ES-I3 (cell line): ENCODE data around the gene CST6.

Source experiments
- H3K36me3 ChIP-seq: 2 replicates; pipeline ENCODE4 v1.6.1; 2013; ENCODE audit warnings: mild to moderate bottlenecking, low read length, control low read depth, moderate library complexity; ENCODE audit not compliant: insufficient read depth
- H3K4me1 ChIP-seq: 2 replicates; pipeline ENCODE4 v1.6.1; 2013; ENCODE audit warnings: mild to moderate bottlenecking, control low read depth, low read length; ENCODE audit not compliant: insufficient read depth
- H3K9ac ChIP-seq: 2 replicates; pipeline ENCODE4 v1.6.1; 2013; ENCODE audit warnings: low read depth, mild to moderate bottlenecking, low read length, moderate library complexity
- H3K9me3 ChIP-seq: 2 replicates; pipeline ENCODE4 v1.6.1; 2013; ENCODE audit warnings: mild to moderate bottlenecking, low read length, moderate library complexity; ENCODE audit not compliant: control insufficient read depth, insufficient read depth

CST6 gene

GRCh38 chr11:65978391-65979238 lies 33.2 kb upstream of the CST6 start:
- H3K9me3 ChIP-seq, result no peaks in the 10 kb centered on the region
- no peaks in the 10 kb centered on the region for H3K4me1 ChIP-seq
- no peak overlapping the region for H3K9ac ChIP-seq
- peaks cover 7% of the 10 kb centered on the region for H3K36me3 ChIP-seq

- no peaks in the 10 kb centered on the region for H3K9me3 ChIP-seq
- H3K9ac ChIP-seq, result no peak overlapping the region
- no peaks in the 10 kb centered on the region for H3K4me1 ChIP-seq
- peaks cover 7% of the 10 kb centered on the region for H3K36me3 ChIP-seq
Observed at GRCh38 chr11:65979261-65979759, 32.5 kb upstream of the CST6 start.

GRCh38 chr11:65981101-65981740 lies 30.6 kb upstream of the CST6 start:
- Histone ChIP-seq H3K9me3 (no peaks in the 10 kb centered on the region), H3K4me1 (no peaks in the 10 kb centered on the region), H3K9ac (no peak overlapping the region), H3K36me3 (peaks cover 7% of the 10 kb centered on the region)

- no peaks in the 10 kb centered on the region for H3K4me1 ChIP-seq
- peaks cover 5% of the 10 kb centered on the region for H3K36me3 ChIP-seq
- no peaks in the 10 kb centered on the region for H3K9me3 ChIP-seq
- H3K9ac ChIP-seq, result no peak overlapping the region
Observed at GRCh38 chr11:65981972-65982823, 29.6 kb upstream of the CST6 start.

- Histone ChIP-seq H3K36me3 (no peaks in the 10 kb centered on the region; the same call in 1 of the 2 replicates), H3K4me1 (no peaks in the 10 kb centered on the region), H3K9me3 (no peaks in the 10 kb centered on the region), H3K9ac (no peak overlapping the region)
Observed at GRCh38 chr11:65982824-65983588, 28.8 kb upstream of the CST6 start.

GRCh38 chr11:65983589-65983987 lies 28.2 kb upstream of the CST6 start:
- H3K4me1 ChIP-seq, result no peaks in the 10 kb centered on the region
- no peaks in the 10 kb centered on the region; the same call in 1 of the 2 replicates for H3K36me3 ChIP-seq
- H3K9ac ChIP-seq, result no peak overlapping the region
- no peaks in the 10 kb centered on the region for H3K9me3 ChIP-seq

- Histone ChIP-seq H3K4me1 (no peaks in the 10 kb centered on the region), H3K36me3 (no peaks in the 10 kb centered on the region), H3K9me3 (no peaks in the 10 kb centered on the region), H3K9ac (no peak overlapping the region)
Observed at GRCh38 chr11:65987336-65987735, 24.5 kb upstream of the CST6 start.

GRCh38 chr11:65988791-65989592 lies 22.8 kb upstream of the CST6 start:
- H3K9ac ChIP-seq, result no peak overlapping the region
- H3K4me1 ChIP-seq, result no peaks in the 10 kb centered on the region
- no peaks in the 10 kb centered on the region for H3K9me3 ChIP-seq
- H3K36me3 ChIP-seq, result no peaks in the 10 kb centered on the region

GRCh38 chr11:65992056-65992455 lies 19.8 kb upstream of the CST6 start:
- Histone ChIP-seq H3K36me3 (no peaks in the 10 kb centered on the region), H3K4me1 (no peaks in the 10 kb centered on the region), H3K9me3 (no peaks in the 10 kb centered on the region), H3K9ac (no peak overlapping the region)

- Histone ChIP-seq H3K4me1 (no peaks in the 10 kb centered on the region), H3K9me3 (no peaks in the 10 kb centered on the region), H3K36me3 (peaks cover 29% of the 10 kb centered on the region), H3K9ac (no peak overlapping the region)
Observed at GRCh38 chr11:65997286-65997685, 14.5 kb upstream of the CST6 start.

GRCh38 chr11:66001942-66002647 lies 9.7 kb upstream of the CST6 start, which contains the start of the genes BANF1 and EIF1AD:
Gene BANF1 (plus strand): TSS chr11:66002503. CDS start chr11:66003251, 748 bp downstream.
Gene EIF1AD (minus strand): TSS chr11:66002157. CDS start chr11:66000389, 1,768 bp downstream.
- H3K4me1 ChIP-seq, result peaks cover 6% of the 10 kb centered on the region; the same call in 1 of the 2 replicates
- H3K9ac ChIP-seq, result peak within 1 kb of the TSS; percentile 83
- no peaks in the 10 kb centered on the region for H3K9me3 ChIP-seq
- H3K36me3 ChIP-seq, result peaks cover 29% of the 10 kb centered on the region

GRCh38 chr11:66002648-66003225 lies 9.1 kb upstream of the CST6 start:
- Histone ChIP-seq H3K9ac (peak overlapping the region; percentile 83), H3K36me3 (peaks cover 25% of the 10 kb centered on the region)

More at GRCh38 chr11:66002648-66003225, 9.1 kb upstream of the CST6 start:
- peaks cover 12% of the 10 kb centered on the region; the same call in 1 of the 2 replicates for H3K4me1 ChIP-seq
- H3K9me3 ChIP-seq, result no peaks in the 10 kb centered on the region
